Mesothelial cell of epicardium (in vitro differentiated cells): ENCODE results near the gene PLET1. TPM values are rescaled to one million over a fixed set of nuclear protein-coding genes. Genes with fewer than 3 reads are reported as not detected.

ENCODE experiments used
- DNase-seq, 2 experiments: peaks; one replicate each; pipeline ENCODE4 v3.0.0; 2021; ENCODE audit warnings: low spot score in 2 of 2; ENCODE audit not compliant: unreplicated experiment in 2 of 2
- H3K27ac Mint-ChIP-seq: 2 replicates; pipeline ENCODE4 v1.8.0; 2021; ENCODE audit warnings: mixed read lengths
- H3K27me3 Mint-ChIP-seq: 2 replicates; pipeline ENCODE4 v1.8.0; 2021; ENCODE audit warnings: low read depth, mixed read lengths
- H3K36me3 Mint-ChIP-seq: 2 replicates; pipeline ENCODE4 v1.8.0; 2021; ENCODE audit warnings: mixed read lengths
- H3K4me1 Mint-ChIP-seq: 2 replicates; pipeline ENCODE4 v1.8.0; 2021; ENCODE audit warnings: mixed read lengths
- H3K4me3 Mint-ChIP-seq: 2 replicates; pipeline ENCODE4 v1.8.0; 2021; ENCODE audit warnings: mild to moderate bottlenecking, moderate library complexity, mixed read lengths
- H3K9me3 Mint-ChIP-seq: 2 replicates; pipeline ENCODE4 v1.8.0; 2021; ENCODE audit warnings: mixed read lengths
- total RNA-seq: library from RNA; stranded (reverse); gene quantifications from 3 replicates; pipeline ENCODE4 v1.2.1, GENCODE V29; 2021
- TF ChIP-seq, protein P1 (sequence below): fragments of 200-600 bp; sonication (generic); IDR thresholded peaks from one replicate; pipeline ENCODE4 v1.5.0; 2021; ENCODE audit warnings: antibody characterized with exemption; ENCODE audit not compliant: unreplicated experiment

Gene PLET1
- total RNA-seq, 1 donor from 2014 or later = not detected

DNA sequence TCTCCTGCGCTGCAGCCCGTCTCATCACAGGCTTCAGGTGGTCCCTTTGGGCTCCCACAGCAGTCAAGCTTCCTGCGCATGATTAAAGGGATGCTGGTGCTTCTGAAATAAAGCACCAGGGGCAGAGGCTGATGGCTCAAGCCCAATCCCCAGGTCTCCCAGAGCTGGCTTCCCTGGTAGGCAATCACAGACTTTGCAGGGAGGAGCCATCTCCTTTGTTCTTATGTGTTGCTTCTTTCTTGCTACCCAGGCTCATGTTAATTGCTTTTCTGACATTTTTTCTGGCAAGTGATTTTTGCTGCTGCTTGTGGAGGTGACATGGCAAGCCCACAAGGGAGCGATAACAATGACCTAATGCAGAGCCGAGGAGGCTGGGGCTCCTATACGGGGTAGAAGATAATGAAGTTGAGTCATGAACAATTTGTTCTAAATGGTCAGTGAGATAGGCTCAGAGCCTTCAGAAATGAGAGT, 25.2 kb upstream of the PLET1 start:
- Mint-ChIP-seq H3K4me3 (no peak overlapping the region), H3K9me3 (no peaks in the 10 kb centered on the region), H3K27ac (no peak overlapping the region), H3K27me3 (peaks cover 13% of the 10 kb centered on the region), H3K36me3 (no peaks in the 10 kb centered on the region), H3K4me1 (peaks cover 18% of the 10 kb centered on the region)
- TF ChIP-seq, protein P1, sequence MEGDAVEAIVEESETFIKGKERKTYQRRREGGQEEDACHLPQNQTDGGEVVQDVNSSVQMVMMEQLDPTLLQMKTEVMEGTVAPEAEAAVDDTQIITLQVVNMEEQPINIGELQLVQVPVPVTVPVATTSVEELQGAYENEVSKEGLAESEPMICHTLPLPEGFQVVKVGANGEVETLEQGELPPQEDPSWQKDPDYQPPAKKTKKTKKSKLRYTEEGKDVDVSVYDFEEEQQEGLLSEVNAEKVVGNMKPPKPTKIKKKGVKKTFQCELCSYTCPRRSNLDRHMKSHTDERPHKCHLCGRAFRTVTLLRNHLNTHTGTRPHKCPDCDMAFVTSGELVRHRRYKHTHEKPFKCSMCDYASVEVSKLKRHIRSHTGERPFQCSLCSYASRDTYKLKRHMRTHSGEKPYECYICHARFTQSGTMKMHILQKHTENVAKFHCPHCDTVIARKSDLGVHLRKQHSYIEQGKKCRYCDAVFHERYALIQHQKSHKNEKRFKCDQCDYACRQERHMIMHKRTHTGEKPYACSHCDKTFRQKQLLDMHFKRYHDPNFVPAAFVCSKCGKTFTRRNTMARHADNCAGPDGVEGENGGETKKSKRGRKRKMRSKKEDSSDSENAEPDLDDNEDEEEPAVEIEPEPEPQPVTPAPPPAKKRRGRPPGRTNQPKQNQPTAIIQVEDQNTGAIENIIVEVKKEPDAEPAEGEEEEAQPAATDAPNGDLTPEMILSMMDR = no peak
- no peak for DNase-seq

DNA sequence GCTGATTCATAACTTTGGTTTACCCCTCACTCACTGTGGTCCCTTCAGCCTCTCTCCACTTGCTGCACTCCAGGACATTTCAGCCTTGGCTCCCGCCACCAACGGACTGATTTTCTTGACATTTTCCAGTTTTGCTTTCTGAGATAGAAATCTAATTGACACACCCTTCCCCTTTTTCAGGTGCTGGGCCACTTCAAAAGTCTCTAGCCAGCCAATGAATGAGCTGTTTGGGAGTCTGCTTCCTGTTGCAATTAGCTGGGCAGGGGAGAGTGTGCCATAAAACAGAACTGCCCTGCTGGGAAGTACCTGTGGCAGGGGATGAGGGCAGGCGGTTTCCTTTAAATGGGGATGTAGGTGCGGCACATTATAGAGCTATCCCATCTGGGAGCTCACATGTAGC, 21.1 kb upstream of the PLET1 start:
- no peak overlapping the region for H3K4me3 Mint-ChIP-seq
- H3K36me3 Mint-ChIP-seq = no peaks in the 10 kb centered on the region
- no peak for DNase-seq
- H3K4me1 Mint-ChIP-seq = peaks cover 36% of the 10 kb centered on the region
- H3K27ac Mint-ChIP-seq = no peak overlapping the region
- TF ChIP-seq, protein P1 = no peak
- H3K27me3 Mint-ChIP-seq = no peaks in the 10 kb centered on the region
- H3K9me3 Mint-ChIP-seq = no peaks in the 10 kb centered on the region

DNA sequence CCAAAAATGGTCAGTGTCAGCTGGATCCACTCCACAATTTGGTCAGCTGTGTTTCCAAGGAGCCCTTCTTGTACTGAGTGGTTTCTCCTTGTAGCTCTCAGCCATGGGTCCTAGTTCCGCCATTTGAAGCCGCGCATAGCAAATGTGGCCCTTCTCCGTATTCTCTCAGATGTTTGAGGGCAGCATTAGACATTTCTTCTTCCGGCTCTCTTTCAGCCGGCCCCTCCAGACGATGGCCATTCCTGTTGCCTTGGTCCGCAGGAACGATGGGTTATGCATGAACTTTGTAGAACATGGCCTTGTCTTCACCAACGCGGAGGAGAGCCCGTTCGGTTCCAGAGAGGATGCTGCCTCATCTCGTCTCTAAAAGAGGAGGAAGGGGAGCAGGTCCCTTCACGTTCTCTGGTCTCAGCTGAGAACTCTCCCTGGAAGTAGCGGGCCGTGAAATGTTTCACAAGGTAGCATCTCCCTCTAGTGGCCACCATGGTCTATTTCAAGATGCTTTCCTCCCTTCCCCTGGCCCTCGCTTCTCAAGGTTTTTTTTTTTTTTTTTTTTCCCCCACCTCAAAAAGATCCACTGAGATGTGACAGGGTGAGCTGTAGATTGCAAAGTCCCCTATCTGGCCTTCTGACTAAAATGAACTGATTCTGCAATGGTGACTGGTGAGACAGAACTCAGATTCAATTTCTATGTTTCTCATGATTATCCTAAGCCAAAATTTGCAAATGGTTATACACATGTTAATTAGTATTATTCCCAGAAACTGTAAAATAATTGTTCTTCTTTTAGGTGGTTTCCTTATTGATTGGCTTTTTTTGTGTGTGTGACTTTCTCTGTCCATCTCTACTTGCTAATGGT, 19.8 kb upstream of the PLET1 start:
- no peaks in the 10 kb centered on the region for H3K27me3 Mint-ChIP-seq
- peak overlapping the region; percentile 39 for H3K27ac Mint-ChIP-seq
- H3K36me3 Mint-ChIP-seq = no peaks in the 10 kb centered on the region
- TF ChIP-seq, protein P1 = peak; percentile 78
- no peaks in the 10 kb centered on the region for H3K9me3 Mint-ChIP-seq
- peak overlapping the region; percentile 72 for H3K4me3 Mint-ChIP-seq
- DNase-seq = peak in 1 of 2 experiments; percentile 63
- peaks cover 34% of the 10 kb centered on the region for H3K4me1 Mint-ChIP-seq

DNA sequence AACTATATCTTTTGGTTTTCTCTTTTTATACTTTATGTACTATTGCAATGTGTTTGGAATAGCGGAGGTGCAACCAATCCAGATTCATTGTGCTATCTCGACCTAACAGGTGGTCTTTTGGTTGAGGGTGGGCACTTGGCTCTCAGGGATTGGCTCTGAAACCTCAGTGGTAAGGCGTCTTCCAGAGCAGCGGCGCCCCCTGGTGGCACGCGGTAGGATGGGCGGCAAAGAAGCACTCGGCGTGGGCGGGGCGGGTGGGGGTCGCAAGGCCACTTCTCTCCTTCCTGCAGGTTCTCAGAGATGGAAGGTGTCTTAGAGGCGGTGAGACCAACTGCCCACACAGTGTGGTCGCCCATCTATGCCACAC, 19.2 kb upstream of the PLET1 start:
- Mint-ChIP-seq H3K4me3 (peak overlapping the region; percentile 72), H3K27me3 (no peaks in the 10 kb centered on the region), H3K9me3 (no peaks in the 10 kb centered on the region), H3K4me1 (peaks cover 34% of the 10 kb centered on the region), H3K36me3 (no peaks in the 10 kb centered on the region), H3K27ac (no peak overlapping the region)
- peak; percentile 51 to 81 for DNase-seq
- TF ChIP-seq, protein P1 = peak; percentile 76

DNA sequence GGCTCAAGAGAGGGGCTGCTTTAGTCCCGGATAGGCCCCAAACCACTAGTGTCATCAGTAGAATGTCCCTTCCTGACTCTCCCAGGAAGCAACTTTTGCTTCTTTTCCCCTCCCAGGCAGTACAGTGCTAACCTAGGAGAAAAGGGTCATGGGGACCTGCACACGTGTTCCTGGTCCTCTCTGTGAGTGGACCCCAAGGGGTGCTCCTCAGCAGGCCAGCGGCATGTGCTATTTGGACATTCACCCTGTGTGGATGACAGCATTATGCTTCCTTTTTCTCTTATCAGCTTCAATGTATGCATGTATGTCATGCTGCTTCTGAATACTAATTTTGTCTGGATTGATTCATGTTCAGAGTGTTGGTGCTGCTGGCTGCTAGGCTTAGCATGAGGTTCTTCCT, 18.1 kb upstream of the PLET1 start:
- Mint-ChIP-seq H3K4me3 (no peak overlapping the region), H3K36me3 (no peaks in the 10 kb centered on the region), H3K9me3 (no peaks in the 10 kb centered on the region), H3K27me3 (no peaks in the 10 kb centered on the region), H3K4me1 (peaks cover 34% of the 10 kb centered on the region), H3K27ac (peak overlapping the region; percentile 79)
- DNase-seq = no peak
- TF ChIP-seq, protein P1 = no peak
